Fibroblast of skin of right quadriceps (primary cell): Measurements from ENCODE around the gene OTOS.

Experiments
- DNase-seq: peaks from one replicate; pipeline ENCODE4 v3.0.0-alpha.2; 2013

OTOS gene

GRCh38 chr2:240140511-240140910, at the start of gene OTOS:
OTOS (minus strand) TSS chr2:240140658; CDS start chr2:240140326, 332 bp downstream.
- DNase-seq = no peak

GRCh38 chr2:240189686-240190085, 49.2 kb upstream of the OTOS start:
- no peak for DNase-seq

GRCh38 chr2:240187989-240188590, 47.6 kb upstream of the OTOS start:
- no peak for DNase-seq

GRCh38 chr2:240186191-240186725, 45.8 kb upstream of the OTOS start:
- no peak for DNase-seq

- no peak for DNase-seq
Measured at GRCh38 chr2:240184656-240185055, 44.2 kb upstream of the OTOS start.

- DNase-seq = no peak
Measured at GRCh38 chr2:240183875-240184590, 43.6 kb upstream of the OTOS start.

- no peak for DNase-seq
Measured at GRCh38 chr2:240183006-240183874, 42.8 kb upstream of the OTOS start.

GRCh38 chr2:240182476-240182875, 42.0 kb upstream of the OTOS start:
- DNase-seq = no peak

GRCh38 chr2:240182001-240182400, 41.5 kb upstream of the OTOS start:
- no peak for DNase-seq

GRCh38 chr2:240179941-240180666, 39.6 kb upstream of the OTOS start:
- DNase-seq = no peak

- no peak for DNase-seq
Measured at GRCh38 chr2:240179186-240179815, 38.8 kb upstream of the OTOS start.

- DNase-seq = no peak
Measured at GRCh38 chr2:240178564-240178963, 38.1 kb upstream of the OTOS start.

- DNase-seq = no peak
Measured at GRCh38 chr2:240174496-240174895, 34.0 kb upstream of the OTOS start.

GRCh38 chr2:240172071-240172895, 31.8 kb upstream of the OTOS start:
- DNase-seq = no peak

- no peak for DNase-seq
Measured at GRCh38 chr2:240170883-240171282, 30.4 kb upstream of the OTOS start.

- DNase-seq = no peak
Measured at GRCh38 chr2:240170354-240170735, 29.9 kb upstream of the OTOS start.

GRCh38 chr2:240169486-240170353, 29.3 kb upstream of the OTOS start:
- DNase-seq = no peak

GRCh38 chr2:240168546-240169361, 28.3 kb upstream of the OTOS start:
- no peak for DNase-seq

- DNase-seq = no peak
Measured at GRCh38 chr2:240168041-240168440, 27.6 kb upstream of the OTOS start.

GRCh38 chr2:240167588-240167880, 27.1 kb upstream of the OTOS start:
- DNase-seq = no peak
